Gastrocnemius medialis (tissue), 4 donors: Measurements from ENCODE around the gene CD274.

Experiments used
- CTCF ChIP-seq, 5 experiments: fragments of 450-650 bp in 3 of 5; fragments of 200-600 bp in 2 of 5; sonication (generic) in 2 of 5; IDR thresholded peaks in 4 of 5; conservative IDR thresholded peaks in 1 of 5; 1 replicate in 4 of 5; 2 replicates in 1 of 5; pipeline ENCODE4 v1.5.1; 2016 to 2019; ENCODE audit warnings: antibody characterized with exemption in 5 of 5, mild to moderate bottlenecking in 3 of 5, moderate library complexity in 3 of 5
- POLR2A ChIP-seq, 2 donors: fragments of 450-650 bp; IDR thresholded peaks; one replicate each; pipeline ENCODE4 v1.6.1; 2017; ENCODE audit warnings: antibody characterized with exemption in 2 of 2, mild to moderate bottlenecking in 2 of 2, moderate library complexity in 2 of 2

- no peak for TF ChIP-seq POLR2A (IDR thresholded peaks at IDR 0.05)
- no peak for TF ChIP-seq CTCF (IDR thresholded peaks at IDR 0.05 in 4 of 5, conservative IDR thresholded peaks at IDR 0.05 in 1 of 5)
These were observed 21.4 kb upstream of the CD274 start for GRCh38 chr9:5428794-5429528.
